ENCODE measurements around the gene SMYD3. TPM values are rescaled to one million over a fixed set of nuclear protein-coding genes. Genes with fewer than 3 reads are reported as not detected.

The SMYD3 gene
- total RNA-seq, 1 donor from 2014 or later, result 0.32 TPM

GRCh38 chr1:245997471-245998258 lies 509.4 kb downstream of the SMYD3 start:
- intact Hi-C loops (cut with DNase I), result no loop called here
- no peak for DNase-seq (ENCODE audit: low spot score in 2 of 2)
- no peak for TF ChIP-seq CTCF (IDR thresholded peaks at IDR 0.05)
- H3K9me3 ChIP-seq, result no peaks in the 10 kb centered on the region
- no peaks in the 10 kb centered on the region for H3K36me3 ChIP-seq
- no peak overlapping the region for H3K27ac ChIP-seq
- H3K27me3 ChIP-seq, result no peaks in the 10 kb centered on the region
- H3K4me1 ChIP-seq, result no peaks in the 10 kb centered on the region
- no peak overlapping the region for H3K4me3 ChIP-seq

GRCh38 chr1:245996811-245997210 lies 510.3 kb downstream of the SMYD3 start:
- Histone ChIP-seq H3K27me3 (no peaks in the 10 kb centered on the region), H3K9me3 (no peaks in the 10 kb centered on the region), H3K36me3 (no peaks in the 10 kb centered on the region), H3K27ac (no peak overlapping the region), H3K4me1 (no peaks in the 10 kb centered on the region), H3K4me3 (no peak overlapping the region)
- no peak for DNase-seq (ENCODE audit: low spot score in 2 of 2)
- intact Hi-C loops (cut with DNase I), result no loop called here
- TF ChIP-seq CTCF (IDR thresholded peaks at IDR 0.05), result no peak

DNA sequence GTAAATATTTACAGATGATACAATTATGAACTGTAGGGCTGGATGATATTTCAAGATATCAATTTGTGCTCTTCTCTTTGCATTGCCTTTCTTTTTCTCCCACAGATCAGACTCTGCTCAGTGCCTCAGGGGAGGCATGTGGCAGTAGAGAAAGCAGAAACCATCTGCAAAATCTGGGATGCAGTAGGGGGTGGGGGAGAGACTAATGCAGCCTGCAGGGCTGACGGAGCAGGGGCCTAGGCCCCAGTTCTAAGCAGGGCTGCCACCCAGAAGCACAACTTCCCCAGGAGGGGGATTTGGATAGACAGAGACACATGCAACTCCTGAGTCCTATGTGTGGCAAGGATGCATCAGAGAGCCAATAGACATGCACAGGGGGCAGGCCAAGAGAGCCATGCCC lies 511.6 kb downstream of the SMYD3 start:
- no peaks in the 10 kb centered on the region for H3K36me3 ChIP-seq
- no peaks in the 10 kb centered on the region for H3K4me1 ChIP-seq
- no peak for DNase-seq (ENCODE audit: low spot score in 2 of 2)
- TF ChIP-seq CTCF (IDR thresholded peaks at IDR 0.05), result no peak
- no peak overlapping the region for H3K4me3 ChIP-seq
- H3K9me3 ChIP-seq, result no peaks in the 10 kb centered on the region
- H3K27ac ChIP-seq, result no peak overlapping the region
- intact Hi-C loops (cut with DNase I), result no loop called here
- H3K27me3 ChIP-seq, result no peaks in the 10 kb centered on the region

- H3K4me1 ChIP-seq, result no peaks in the 10 kb centered on the region
- H3K9me3 ChIP-seq, result no peaks in the 10 kb centered on the region
- intact Hi-C loops (cut with DNase I), result no loop called here
- no peaks in the 10 kb centered on the region for H3K27me3 ChIP-seq
- DNase-seq (ENCODE audit: low spot score in 2 of 2), result no peak
- TF ChIP-seq CTCF (IDR thresholded peaks at IDR 0.05), result no peak
- H3K27ac ChIP-seq, result no peak overlapping the region
- no peak overlapping the region for H3K4me3 ChIP-seq
- no peaks in the 10 kb centered on the region for H3K36me3 ChIP-seq
Measured at GRCh38 chr1:245991266-245991665, 515.8 kb downstream of the SMYD3 start.

DNA sequence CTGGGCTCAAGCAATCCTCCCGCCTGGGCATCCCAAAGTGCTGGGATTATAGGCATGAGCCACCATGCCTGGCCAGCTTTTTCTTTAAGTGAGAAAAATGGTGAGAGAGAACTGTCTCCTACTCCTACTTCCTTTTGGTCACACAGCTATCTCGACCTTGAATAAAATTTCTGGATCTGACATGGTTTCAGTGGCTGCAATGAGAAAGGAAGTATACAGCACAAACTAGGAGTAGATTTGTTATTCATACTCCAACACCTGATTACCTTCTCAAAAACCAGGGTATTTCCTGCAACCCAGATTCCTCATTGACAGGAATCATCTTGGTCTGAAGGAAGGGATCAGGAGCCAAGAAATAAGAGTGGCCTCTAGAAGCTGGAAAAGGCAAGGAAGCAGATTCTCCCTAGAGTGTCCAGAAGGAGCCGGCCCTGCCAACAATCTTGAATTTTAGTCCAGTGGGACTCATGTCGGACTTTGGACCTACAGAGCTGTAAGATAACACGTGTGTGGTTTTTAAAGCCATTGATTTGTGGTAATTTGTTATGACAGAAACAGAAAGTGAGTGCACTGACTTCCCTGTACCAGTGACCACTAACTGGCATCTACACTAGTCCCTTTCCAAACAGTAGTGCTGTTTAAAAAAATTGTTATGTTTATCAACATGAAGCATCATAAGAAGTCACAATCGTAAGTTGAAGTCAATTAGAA lies 516.6 kb downstream of the SMYD3 start:
- H3K4me3 ChIP-seq, result no peak overlapping the region
- no peaks in the 10 kb centered on the region for H3K27me3 ChIP-seq
- no peaks in the 10 kb centered on the region for H3K4me1 ChIP-seq
- H3K27ac ChIP-seq, result no peak overlapping the region
- H3K36me3 ChIP-seq, result no peaks in the 10 kb centered on the region
- H3K9me3 ChIP-seq, result no peaks in the 10 kb centered on the region
- DNase-seq (ENCODE audit: low spot score in 2 of 2), result no peak
- intact Hi-C loops (cut with DNase I), result no loop called here
- no peak for TF ChIP-seq CTCF (IDR thresholded peaks at IDR 0.05)
